Measurements from ENCODE around the gene ZNF135.

The ZNF135 gene

DNA sequence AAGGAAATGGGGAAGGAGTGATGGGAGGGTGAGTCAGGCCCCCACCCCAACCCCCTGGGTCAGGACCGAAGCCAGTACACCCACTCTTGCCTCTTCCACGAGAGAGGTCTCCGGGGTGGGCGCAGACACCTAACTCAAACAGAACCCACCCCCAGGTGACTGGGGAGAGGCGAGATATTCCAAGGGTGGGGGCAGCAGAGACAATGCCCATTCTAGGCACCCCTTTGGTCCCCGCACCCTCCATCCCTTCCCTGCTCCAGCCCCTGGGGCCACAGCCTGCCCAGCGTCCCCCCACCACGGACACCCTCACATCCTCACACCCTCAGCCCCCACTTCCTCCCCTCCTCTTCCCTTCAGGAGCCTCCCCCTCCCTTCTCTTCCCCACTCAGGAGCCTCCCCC lies 38.3 kb downstream of the ZNF135 start:
- no peak for TF ChIP-seq CTCF (IDR thresholded peaks at IDR 0.05; ENCODE audit: extremely low read depth, missing control alignments)
- no peak for DNase-seq (ENCODE audit: low spot score)

DNA sequence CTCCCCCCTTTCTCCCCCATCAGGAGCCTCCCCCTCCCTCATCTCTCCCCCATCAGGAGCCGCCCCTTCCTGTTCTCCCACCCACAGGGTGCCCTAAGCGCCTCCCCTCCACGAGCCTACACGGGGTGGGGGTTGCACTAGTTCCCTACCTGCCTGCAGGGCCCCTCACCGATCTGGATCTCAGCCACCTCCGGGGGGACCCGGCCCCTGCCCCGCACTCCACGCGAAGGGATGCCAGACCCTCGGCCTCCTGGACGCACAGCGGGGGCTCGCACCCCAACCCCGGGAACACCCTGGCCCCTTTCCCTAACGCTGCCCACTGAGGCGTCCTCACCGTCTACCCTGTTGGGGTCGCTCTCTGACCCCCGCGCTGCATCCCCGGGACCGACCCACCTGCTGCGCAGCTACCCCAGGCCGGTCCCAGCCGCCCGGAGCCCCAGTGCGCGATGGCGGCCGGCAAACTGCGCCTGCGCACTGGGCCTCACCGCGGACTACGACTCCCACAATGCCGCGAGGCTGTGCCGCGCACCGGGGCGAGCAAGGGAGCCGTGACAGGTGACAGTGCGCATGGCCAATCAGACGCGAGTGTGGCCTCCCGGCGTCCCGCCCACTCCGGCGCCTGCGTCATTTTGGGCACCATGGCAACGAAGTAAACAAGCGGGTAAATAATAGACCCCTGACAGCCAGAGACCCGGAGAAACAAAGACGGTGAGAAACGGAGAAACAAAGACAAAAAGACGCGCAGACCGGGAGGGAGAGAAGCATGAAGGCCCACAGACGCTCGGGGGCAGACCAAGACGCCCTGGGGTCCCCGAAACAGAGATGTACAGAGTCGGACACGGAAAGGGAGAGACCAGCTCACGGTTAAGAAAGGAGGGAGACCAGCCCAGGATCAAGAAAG lies 38.9 kb downstream of the ZNF135 start, which contains the start of gene ZSCAN18:
TSS of gene ZSCAN18 (minus strand) at position 451 of the 901 bp plus-strand sequence. CDS start 7,964 bp downstream, outside the sequence.
- DNase-seq (ENCODE audit: low spot score) = peak; percentile 94
- TF ChIP-seq CTCF (IDR thresholded peaks at IDR 0.05; ENCODE audit: extremely low read depth, missing control alignments) = no peak

GRCh38 chr19:58098682-58098998 lies 39.6 kb downstream of the ZNF135 start:
- no peak for DNase-seq (ENCODE audit: low spot score)
- no peak for TF ChIP-seq CTCF (IDR thresholded peaks at IDR 0.05; ENCODE audit: extremely low read depth, missing control alignments)

DNA sequence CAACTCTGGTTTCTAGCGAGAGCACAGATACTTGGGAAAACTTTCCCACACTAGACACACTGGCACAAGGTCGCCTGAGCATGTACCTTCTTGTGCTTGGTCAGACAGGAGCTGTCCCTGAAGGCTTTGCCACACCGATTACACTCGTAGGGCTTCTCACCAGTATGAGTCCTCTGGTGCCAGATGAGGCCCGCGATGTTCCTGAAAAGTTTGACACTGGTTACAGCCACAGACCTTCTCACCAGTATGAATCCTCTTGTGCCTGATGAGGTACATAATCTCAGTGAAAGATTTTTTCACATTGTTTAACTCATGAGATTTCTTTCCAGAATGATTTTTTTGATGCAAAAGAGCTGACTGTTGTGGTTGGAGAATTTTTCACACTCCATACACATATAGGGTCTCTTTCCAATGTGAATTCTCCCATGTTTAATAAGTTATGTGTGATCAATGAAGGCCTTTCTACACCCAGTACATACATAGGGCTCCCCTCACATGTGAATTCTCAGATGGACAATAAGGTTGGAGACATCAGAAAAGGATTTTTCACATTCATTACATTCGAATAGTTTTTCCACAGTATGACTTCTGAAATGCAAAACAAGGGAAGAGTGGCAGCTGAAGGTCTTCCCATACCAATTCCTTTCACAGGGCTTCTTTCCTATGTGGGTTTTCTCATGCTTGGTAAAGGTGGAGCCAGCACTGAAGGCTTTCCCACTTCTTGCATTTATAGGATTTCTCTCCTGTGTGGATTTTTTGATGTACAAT lies 48.9 kb downstream of the ZNF135 start:
- DNase-seq (ENCODE audit: low spot score) = no peak
- no peak for TF ChIP-seq CTCF (IDR thresholded peaks at IDR 0.05; ENCODE audit: extremely low read depth, missing control alignments)

- DNase-seq (ENCODE audit: low spot score) = no peak
Observed at GRCh38 chr19:58108546-58108817, 49.4 kb downstream of the ZNF135 start.

DNA sequence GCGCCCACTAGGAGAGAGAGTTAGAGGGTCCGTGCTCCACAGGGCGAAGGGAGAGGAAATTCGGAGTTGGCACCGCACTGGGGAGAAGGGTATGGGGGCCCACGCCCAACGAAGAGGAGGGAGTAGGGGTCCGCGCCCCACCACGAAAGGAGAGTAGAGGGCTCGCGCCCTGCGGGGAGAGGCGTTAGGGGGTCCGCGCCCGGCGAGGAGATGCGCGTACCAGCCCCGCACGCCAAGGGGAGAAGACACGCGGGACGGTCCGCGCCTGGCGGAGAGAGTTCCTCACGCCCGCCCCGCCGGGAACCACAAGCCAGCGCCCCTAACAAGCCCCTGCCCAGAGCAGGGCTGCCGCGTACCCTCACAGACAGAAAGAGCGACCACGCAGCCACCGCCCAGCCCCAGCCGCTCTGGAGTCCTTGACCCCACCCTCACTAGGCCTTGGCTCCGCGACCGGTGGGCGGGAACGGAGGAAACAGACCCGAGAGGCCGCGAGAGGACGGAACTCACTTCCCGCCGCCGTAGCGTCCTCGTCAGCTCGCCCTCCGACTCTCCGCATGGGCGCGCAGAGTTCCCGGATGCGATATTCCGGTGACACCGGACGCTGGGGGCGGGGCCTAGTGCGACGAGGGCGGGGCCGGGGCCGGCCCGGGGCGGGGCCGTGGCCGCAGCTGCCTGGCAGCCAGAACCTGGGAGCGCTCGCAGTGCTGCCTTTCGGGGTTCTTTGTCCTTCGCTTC lies 58.9 kb downstream of the ZNF135 start:
- DNase-seq (ENCODE audit: low spot score) = no peak
- no peak for TF ChIP-seq CTCF (IDR thresholded peaks at IDR 0.05; ENCODE audit: extremely low read depth, missing control alignments)

More at GRCh38 chr19:58108546-58108817, 49.4 kb downstream of the ZNF135 start:
- no peak for TF ChIP-seq CTCF (IDR thresholded peaks at IDR 0.05; ENCODE audit: extremely low read depth, missing control alignments)

All from GM20000 (cell line).